Ishikawa (cell line): ENCODE measurements around the gene SUPT7L.

Experiments
- CEBPB ChIP-seq: IDR thresholded peaks from 2 replicates; pipeline ENCODE4 v1.6.1; 2012
- CREB1 ChIP-seq: IDR thresholded peaks from 2 replicates; pipeline ENCODE4 v1.6.1; 2012; ENCODE audit warnings: low read depth
- EGR1 ChIP-seq: IDR thresholded peaks from 2 replicates; pipeline ENCODE4 v1.6.1; 2012
- EP300 ChIP-seq: IDR thresholded peaks from 2 replicates; pipeline ENCODE4 v1.6.1; 2012; ENCODE audit warnings: borderline replicate concordance
- FOXM1 ChIP-seq: IDR thresholded peaks from 2 replicates; pipeline ENCODE4 v1.6.1; 2012; ENCODE audit warnings: low read depth, borderline replicate concordance
- MAX ChIP-seq: IDR thresholded peaks from 2 replicates; pipeline ENCODE4 v1.6.1; 2012
- NFIC ChIP-seq: IDR thresholded peaks from 2 replicates; pipeline ENCODE4 v1.6.1; 2012
- RAD21 ChIP-seq: IDR thresholded peaks from 2 replicates; pipeline ENCODE4 v1.6.1; 2012; ENCODE audit warnings: low read depth
- REST ChIP-seq: IDR thresholded peaks from 2 replicates; pipeline ENCODE4 v1.6.1; 2012; ENCODE audit warnings: low read depth, mild to moderate bottlenecking
- TAF1 ChIP-seq: IDR thresholded peaks from 2 replicates; pipeline ENCODE4 v1.6.1; 2012; ENCODE audit warnings: low read depth, mild to moderate bottlenecking
- TCF12 ChIP-seq: IDR thresholded peaks from 2 replicates; pipeline ENCODE4 v1.6.1; 2012; ENCODE audit warnings: low read depth
- TEAD4 ChIP-seq: IDR thresholded peaks from 2 replicates; pipeline ENCODE4 v1.6.1; 2012
- USF1 ChIP-seq: IDR thresholded peaks from 2 replicates; pipeline ENCODE4 v1.6.1; 2012
- YY1 ChIP-seq: IDR thresholded peaks from 2 replicates; pipeline ENCODE4 v1.6.1; 2012; ENCODE audit warnings: low read depth
- ZBTB7A ChIP-seq: IDR thresholded peaks from 2 replicates; pipeline ENCODE4 v1.6.1; 2012; ENCODE audit warnings: low read depth

SUPT7L gene

GRCh38 chr2:27640722-27641245 is 22.6 kb downstream of the SUPT7L start:
- no peak for TF ChIP-seq TCF12
- no peak for TF ChIP-seq REST
- no peak for TF ChIP-seq TAF1
- TF ChIP-seq ZBTB7A, result no peak
- no peak for TF ChIP-seq CREB1

- TF ChIP-seq NFIC (no peak), YY1 (no peak), TAF1 (no peak), MAX (no peak), CEBPB (no peak)
Measured at GRCh38 chr2:27638709-27639108, 24.7 kb downstream of the SUPT7L start.

- no peak for TF ChIP-seq ZBTB7A
- no peak for TF ChIP-seq RAD21
- no peak for TF ChIP-seq FOXM1
- TF ChIP-seq NFIC, result no peak
- no peak for TF ChIP-seq TEAD4
- TF ChIP-seq CREB1, result no peak
- TF ChIP-seq EP300, result no peak
- no peak for TF ChIP-seq YY1
- no peak for TF ChIP-seq USF1
- no peak for TF ChIP-seq REST
- TF ChIP-seq MAX, result no peak
- TF ChIP-seq CEBPB, result no peak
- TF ChIP-seq TAF1, result no peak
- TF ChIP-seq TCF12, result no peak
- TF ChIP-seq EGR1, result no peak
Measured at GRCh38 chr2:27638037-27638637, 25.3 kb downstream of the SUPT7L start.

- no peak for TF ChIP-seq YY1
- no peak for TF ChIP-seq EGR1
Measured at GRCh38 chr2:27636766-27637165, 26.6 kb downstream of the SUPT7L start.

- no peak for TF ChIP-seq RAD21
- no peak for TF ChIP-seq REST
- no peak for TF ChIP-seq MAX
- TF ChIP-seq CREB1, result no peak
- TF ChIP-seq ZBTB7A, result no peak
- no peak for TF ChIP-seq CEBPB
- no peak for TF ChIP-seq TAF1
- TF ChIP-seq EGR1, result no peak
- TF ChIP-seq YY1, result no peak
- TF ChIP-seq TCF12, result no peak
- TF ChIP-seq FOXM1, result no peak
- no peak for TF ChIP-seq USF1
- TF ChIP-seq EP300, result no peak
Measured at GRCh38 chr2:27634291-27634690, 29.1 kb downstream of the SUPT7L start.
